ENCODE results near the gene WNT1.

DNA sequence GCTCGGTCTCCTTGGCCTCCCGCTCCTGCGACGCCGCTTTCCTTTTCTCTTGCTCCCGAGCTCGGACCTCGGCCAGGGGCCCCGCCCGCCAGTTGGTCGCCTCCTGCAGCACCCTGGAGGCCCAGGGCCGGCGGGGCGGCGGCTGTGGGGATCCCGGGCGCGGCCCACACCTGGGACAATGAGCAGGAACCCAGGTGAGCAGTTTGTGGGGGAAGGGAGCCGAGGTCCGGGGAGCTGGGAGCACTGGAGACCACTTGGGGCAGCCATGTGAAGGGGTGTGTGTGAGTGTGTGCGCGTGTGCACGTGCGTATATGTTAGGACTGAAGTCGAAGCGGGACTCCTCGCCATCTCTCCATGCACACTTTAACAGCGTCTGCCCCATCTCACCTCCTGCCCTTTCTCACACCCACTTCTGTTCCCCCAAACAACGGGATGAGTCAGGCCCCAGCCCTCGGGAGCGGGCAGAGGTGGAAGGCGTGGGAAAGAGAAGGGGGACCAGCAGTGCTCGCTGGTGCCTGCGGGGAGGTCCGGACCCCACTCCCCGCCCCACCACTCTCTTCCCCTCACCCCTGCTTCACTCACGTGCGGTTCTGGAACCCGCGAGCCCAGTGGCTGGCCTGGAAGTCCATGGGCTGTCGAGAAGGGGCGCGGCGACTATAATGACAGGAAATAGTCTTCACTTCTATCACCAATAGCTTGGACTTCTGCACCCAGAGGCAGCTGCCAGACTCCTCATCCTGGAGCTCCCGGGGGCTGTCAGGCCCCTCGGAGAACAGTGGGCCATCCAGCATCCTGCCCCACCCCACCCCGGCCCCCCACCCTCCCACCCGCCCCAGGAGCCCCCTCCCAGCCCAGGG, 20.6 kb downstream of the WNT1 start:
- TF ChIP-seq, protein P1, sequence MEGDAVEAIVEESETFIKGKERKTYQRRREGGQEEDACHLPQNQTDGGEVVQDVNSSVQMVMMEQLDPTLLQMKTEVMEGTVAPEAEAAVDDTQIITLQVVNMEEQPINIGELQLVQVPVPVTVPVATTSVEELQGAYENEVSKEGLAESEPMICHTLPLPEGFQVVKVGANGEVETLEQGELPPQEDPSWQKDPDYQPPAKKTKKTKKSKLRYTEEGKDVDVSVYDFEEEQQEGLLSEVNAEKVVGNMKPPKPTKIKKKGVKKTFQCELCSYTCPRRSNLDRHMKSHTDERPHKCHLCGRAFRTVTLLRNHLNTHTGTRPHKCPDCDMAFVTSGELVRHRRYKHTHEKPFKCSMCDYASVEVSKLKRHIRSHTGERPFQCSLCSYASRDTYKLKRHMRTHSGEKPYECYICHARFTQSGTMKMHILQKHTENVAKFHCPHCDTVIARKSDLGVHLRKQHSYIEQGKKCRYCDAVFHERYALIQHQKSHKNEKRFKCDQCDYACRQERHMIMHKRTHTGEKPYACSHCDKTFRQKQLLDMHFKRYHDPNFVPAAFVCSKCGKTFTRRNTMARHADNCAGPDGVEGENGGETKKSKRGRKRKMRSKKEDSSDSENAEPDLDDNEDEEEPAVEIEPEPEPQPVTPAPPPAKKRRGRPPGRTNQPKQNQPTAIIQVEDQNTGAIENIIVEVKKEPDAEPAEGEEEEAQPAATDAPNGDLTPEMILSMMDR (IDR thresholded peaks at IDR 0.05), result no peak
- no peak for TF ChIP-seq POLR2A (IDR thresholded peaks at IDR 0.05)
